Activated B cell treated with CpG ODN at 0.5 μM for 24 hours (primary cell): ENCODE data around the gene PKP4. TPM values are rescaled to one million over a fixed set of nuclear protein-coding genes. Genes with fewer than 3 reads are reported as not detected.

Source experiments
- ATAC-seq: fragments of 200-7000 bp; cut with Tn5 transposase; one replicate; pipeline ENCODE4 v1.10.0; 2021; ENCODE audit warnings: low read depth, mild to moderate bottlenecking, moderate library complexity
- CTCF ChIA-PET: fragments of 350-600 bp; sonication (Branson Sonifier 250); formaldehyde crosslinking; loops from one replicate; lab custom pipeline; 2021; ENCODE audit warnings: antibody characterized with exemption; lab: Charles Lee
- POLR2A ChIA-PET: fragments of 350-600 bp; sonication (Branson Sonifier 250); formaldehyde crosslinking; loops from one replicate; lab custom pipeline; 2021; ENCODE audit warnings: antibody characterized with exemption; lab: Charles Lee
- DNase-seq: peaks from one replicate; pipeline ENCODE4 v3.0.0; 2022
- H3K27ac Mint-ChIP-seq: one replicate; pipeline ENCODE4 v1.8.0; 2020; ENCODE audit warnings: mixed read lengths
- H3K27me3 Mint-ChIP-seq: one replicate; pipeline ENCODE4 v1.8.0; 2021; ENCODE audit warnings: mixed read lengths
- H3K36me3 Mint-ChIP-seq: one replicate; pipeline ENCODE4 v1.8.0; 2021; ENCODE audit warnings: low read depth, mixed read lengths
- H3K4me1 Mint-ChIP-seq: one replicate; pipeline ENCODE4 v1.8.0; 2021; ENCODE audit warnings: mixed read lengths
- H3K4me3 Mint-ChIP-seq: one replicate; pipeline ENCODE4 v1.8.0; 2020; ENCODE audit warnings: mild to moderate bottlenecking, mixed read lengths
- H3K9me3 Mint-ChIP-seq: one replicate; pipeline ENCODE4 v1.8.0; 2020; ENCODE audit warnings: mixed read lengths
- CTCF ChIP-seq: fragments of 200-600 bp; IDR thresholded peaks from one replicate; pipeline ENCODE4 v1.8.0; 2022; ENCODE audit warnings: antibody characterized with exemption, mild to moderate bottlenecking
- intact Hi-C: fragments of 100-400 bp; cut with micrococcal nuclease; formaldehyde crosslinking; loops from one replicate; pipeline ENCODE4 v1.15.1; 2024
- total RNA-seq: library from RNA; stranded (reverse); gene quantifications from 2 replicates; pipeline ENCODE4 v1.2.3, GENCODE V29; 2022

The PKP4 gene
- total RNA-seq, 1 donor from 2014 or later: 6.5 TPM

- intact Hi-C loops: no loop called here
- DNase-seq (no peak), ATAC-seq (no peak)
- ChIA-PET POLR2A (no interaction called here), CTCF (no interaction called here)
- TF ChIP-seq CTCF: no peak
- H3K9me3 Mint-ChIP-seq: no peaks in the 10 kb centered on the region
- no peaks in the 10 kb centered on the region for H3K27me3 Mint-ChIP-seq
- no peaks in the 10 kb centered on the region for H3K4me1 Mint-ChIP-seq
- no peak overlapping the region for H3K4me3 Mint-ChIP-seq
- H3K36me3 Mint-ChIP-seq: no peaks in the 10 kb centered on the region
- H3K27ac Mint-ChIP-seq: no peak overlapping the region
These were observed 124.0 kb downstream of the PKP4 start for GRCh38 chr2:158580760-158581159.

- H3K9me3 Mint-ChIP-seq: no peaks in the 10 kb centered on the region
- no peaks in the 10 kb centered on the region for H3K36me3 Mint-ChIP-seq
- H3K27ac Mint-ChIP-seq: no peak overlapping the region
- TF ChIP-seq CTCF: no peak
- no peaks in the 10 kb centered on the region for H3K27me3 Mint-ChIP-seq
- ChIA-PET CTCF (no interaction called here), POLR2A (no interaction called here)
- H3K4me1 Mint-ChIP-seq: no peaks in the 10 kb centered on the region
- no peak overlapping the region for H3K4me3 Mint-ChIP-seq
- ATAC-seq: no peak
- no peak for DNase-seq
- intact Hi-C loops: no loop called here
These were observed 125.9 kb downstream of the PKP4 start for GRCh38 chr2:158582670-158583069.

GRCh38 chr2:158583923-158584322 is 127.2 kb downstream of the PKP4 start:
- H3K27me3 Mint-ChIP-seq: no peaks in the 10 kb centered on the region
- CTCF ChIA-PET: no interaction called here
- intact Hi-C loops: no loop called here
- H3K4me1 Mint-ChIP-seq: no peaks in the 10 kb centered on the region
- H3K36me3 Mint-ChIP-seq: no peaks in the 10 kb centered on the region
- DNase-seq: no peak
- no peak for ATAC-seq
- H3K27ac Mint-ChIP-seq: no peak overlapping the region
- POLR2A ChIA-PET: no interaction called here
- H3K4me3 Mint-ChIP-seq: no peak overlapping the region
- TF ChIP-seq CTCF: no peak
- no peaks in the 10 kb centered on the region for H3K9me3 Mint-ChIP-seq

- CTCF ChIA-PET: no interaction called here
- H3K27ac Mint-ChIP-seq: no peak overlapping the region
- no peaks in the 10 kb centered on the region for H3K36me3 Mint-ChIP-seq
- no peaks in the 10 kb centered on the region for H3K27me3 Mint-ChIP-seq
- POLR2A ChIA-PET: no interaction called here
- DNase-seq (no peak), ATAC-seq (no peak)
- intact Hi-C loops: no loop called here
- no peaks in the 10 kb centered on the region for H3K4me1 Mint-ChIP-seq
- TF ChIP-seq CTCF: no peak
- no peak overlapping the region for H3K4me3 Mint-ChIP-seq
- H3K9me3 Mint-ChIP-seq: no peaks in the 10 kb centered on the region
These were observed 129.7 kb downstream of the PKP4 start for GRCh38 chr2:158586491-158586890.

GRCh38 chr2:158589303-158589702 is 132.6 kb downstream of the PKP4 start:
- no peaks in the 10 kb centered on the region for H3K27me3 Mint-ChIP-seq
- CTCF ChIA-PET: no interaction called here
- no peak overlapping the region for H3K27ac Mint-ChIP-seq
- TF ChIP-seq CTCF: no peak
- no peak for DNase-seq
- POLR2A ChIA-PET: no interaction called here
- H3K4me1 Mint-ChIP-seq: no peaks in the 10 kb centered on the region
- no peaks in the 10 kb centered on the region for H3K36me3 Mint-ChIP-seq
- intact Hi-C loops: no loop called here
- no peaks in the 10 kb centered on the region for H3K9me3 Mint-ChIP-seq
- H3K4me3 Mint-ChIP-seq: no peak overlapping the region
- no peak for ATAC-seq
